Immature natural killer cell (primary cell): ENCODE data around the gene UIMC1. TPM values are rescaled to one million over a fixed set of nuclear protein-coding genes. Genes with fewer than 3 reads are reported as not detected.

Experiments
- DNase-seq, 3 donors: peaks; one replicate each; pipeline ENCODE4 v3.0.0; 2022; ENCODE audit warnings: mixed read lengths in 1 of 3
- H3K27ac Mint-ChIP-seq, 6 donors: one replicate each; pipeline ENCODE4 v1.8.0; 2020; ENCODE audit warnings: mixed read lengths in 6 of 6, mild to moderate bottlenecking in 5 of 6, inconsistent platforms in 4 of 6, moderate library complexity in 3 of 6
- H3K27me3 Mint-ChIP-seq, 3 donors: one replicate each; pipeline ENCODE4 v1.8.0; 2020 to 2021; ENCODE audit warnings: low read depth in 3 of 3, mild to moderate bottlenecking in 3 of 3, mixed read lengths in 3 of 3, moderate library complexity in 3 of 3, inconsistent platforms in 1 of 3
- H3K36me3 Mint-ChIP-seq, 3 donors: one replicate each; pipeline ENCODE4 v1.8.0; 2020; ENCODE audit warnings: mixed read lengths in 3 of 3, inconsistent platforms in 2 of 3, mild to moderate bottlenecking in 2 of 3
- H3K4me1 Mint-ChIP-seq, 2 donors: one replicate each; pipeline ENCODE4 v1.8.0; 2020; ENCODE audit warnings: inconsistent platforms in 2 of 2, mild to moderate bottlenecking in 2 of 2, mixed read lengths in 2 of 2, moderate library complexity in 1 of 2
- H3K4me3 Mint-ChIP-seq, 5 donors: one replicate each; pipeline ENCODE4 v1.8.0; 2020; ENCODE audit warnings: mild to moderate bottlenecking in 5 of 5, mixed read lengths in 5 of 5, inconsistent platforms in 3 of 5, moderate library complexity in 3 of 5
- H3K9me3 Mint-ChIP-seq, 6 donors: one replicate each; pipeline ENCODE4 v1.8.0; 2020; ENCODE audit warnings: mild to moderate bottlenecking in 6 of 6, mixed read lengths in 6 of 6, inconsistent platforms in 4 of 6, moderate library complexity in 3 of 6
- polyA plus RNA-seq, 3 donors: library from polyadenylated mRNA; unstranded; fragments of 300-500 nt; fragmentation: Illumina TruSeq; gene quantifications; one replicate each; pipeline ENCODE4 v1.2.3, GENCODE V29; 2021

UIMC1 gene
- polyA plus RNA-seq, 3 donors from 2014 or later, result 12.8 to 21.5 (median 14.9) TPM

DNA sequence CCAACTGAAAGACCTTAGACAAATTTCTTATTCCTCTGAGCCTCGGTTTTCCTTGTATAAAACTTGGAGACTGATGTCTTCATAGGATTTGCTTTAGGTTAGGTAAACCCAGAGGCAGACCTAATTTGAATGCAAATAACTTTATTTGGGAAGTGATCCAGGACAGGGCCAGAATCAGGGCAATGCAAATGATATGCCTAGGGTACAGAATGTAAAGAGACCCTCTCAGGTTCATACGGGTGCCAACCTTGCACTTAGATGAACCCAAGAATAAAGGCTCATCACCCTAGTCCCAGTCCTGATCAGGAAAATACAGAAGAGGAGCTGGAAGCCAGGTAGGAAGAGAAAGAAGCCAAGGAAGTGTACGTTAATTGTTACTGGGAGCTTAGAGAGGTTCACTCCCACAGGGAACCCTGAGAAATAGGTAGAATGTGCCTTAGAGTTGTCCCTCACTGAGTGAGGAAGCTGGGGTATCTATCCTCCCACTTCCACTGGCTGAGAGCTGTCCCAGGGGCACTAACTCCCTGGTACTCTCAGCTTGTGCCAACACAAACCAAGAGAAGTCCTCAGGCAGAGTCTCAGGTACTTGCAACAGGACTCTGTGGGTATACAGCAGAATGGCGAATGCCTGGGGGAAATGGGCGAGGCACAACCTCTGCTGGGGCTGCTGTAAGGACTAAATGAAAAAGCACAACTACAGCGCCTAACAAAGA is 104.3 kb downstream of the UIMC1 start:
- H3K27me3 Mint-ChIP-seq, result peaks cover 0 to 2% (median 0%) of the 10 kb centered on the region in 3 donors
- H3K27ac Mint-ChIP-seq, result peak overlapping the region in 1 of 6 donors; percentile 77
- H3K4me1 Mint-ChIP-seq, result peaks cover 11 to 18% of the 10 kb centered on the region in 2 donors
- H3K4me3 Mint-ChIP-seq, result no peak overlapping the region
- DNase-seq, result no peak
- peaks cover 0 to 2% (median 0%) of the 10 kb centered on the region in 6 donors for H3K9me3 Mint-ChIP-seq
- H3K36me3 Mint-ChIP-seq, result peaks cover 9 to 48% (median 28%) of the 10 kb centered on the region in 3 donors

DNA sequence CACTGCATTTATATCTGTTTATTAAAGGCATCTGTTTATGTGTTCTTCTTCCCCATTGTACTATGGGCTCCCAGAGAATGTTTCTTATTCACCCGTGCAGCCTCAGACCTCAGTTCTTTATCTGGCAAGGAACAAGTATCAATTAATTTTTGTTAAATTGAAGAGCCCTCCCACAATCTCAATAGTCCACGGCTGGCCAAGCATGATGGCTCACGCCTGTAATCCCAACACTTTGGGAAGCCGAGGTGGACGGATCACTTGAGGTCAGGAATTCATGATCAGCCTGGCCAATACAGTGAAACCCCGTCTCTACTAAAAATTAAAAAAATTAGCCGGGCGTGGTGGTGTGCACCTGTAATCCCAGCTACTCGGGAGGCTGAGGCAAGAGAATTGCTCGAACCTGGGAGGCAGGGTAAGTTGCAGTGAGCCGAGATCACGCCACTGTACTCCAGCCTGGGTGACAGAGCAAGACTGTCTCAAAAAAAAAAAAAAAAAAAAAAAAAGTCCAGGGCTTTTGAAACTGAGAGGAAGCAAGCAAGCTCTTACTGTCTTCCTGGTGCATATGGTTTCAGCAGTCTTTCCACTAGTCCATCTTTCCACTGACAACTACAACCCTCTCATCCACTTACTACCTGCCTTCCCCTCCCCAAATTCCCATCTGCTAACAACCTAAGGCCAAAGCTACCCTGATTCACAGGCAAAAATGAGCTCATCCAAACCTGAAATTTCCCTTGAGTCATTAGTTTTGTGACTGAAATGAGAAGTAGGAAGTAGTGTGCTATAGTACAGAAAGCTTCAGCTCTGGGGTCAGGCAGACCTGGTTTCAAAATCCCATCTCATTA is 105.1 kb downstream of the UIMC1 start:
- H3K9me3 Mint-ChIP-seq, result peaks cover 0 to 2% (median 0%) of the 10 kb centered on the region in 6 donors
- peaks cover 0 to 2% (median 0%) of the 10 kb centered on the region in 3 donors for H3K27me3 Mint-ChIP-seq
- peaks cover 11 to 18% of the 10 kb centered on the region in 2 donors for H3K4me1 Mint-ChIP-seq
- DNase-seq, result no peak
- H3K36me3 Mint-ChIP-seq, result peaks cover 9 to 42% (median 20%) of the 10 kb centered on the region in 3 donors
- H3K4me3 Mint-ChIP-seq, result no peak overlapping the region
- H3K27ac Mint-ChIP-seq, result peak overlapping the region in 2 of 6 donors; percentile 42 to 77

DNA sequence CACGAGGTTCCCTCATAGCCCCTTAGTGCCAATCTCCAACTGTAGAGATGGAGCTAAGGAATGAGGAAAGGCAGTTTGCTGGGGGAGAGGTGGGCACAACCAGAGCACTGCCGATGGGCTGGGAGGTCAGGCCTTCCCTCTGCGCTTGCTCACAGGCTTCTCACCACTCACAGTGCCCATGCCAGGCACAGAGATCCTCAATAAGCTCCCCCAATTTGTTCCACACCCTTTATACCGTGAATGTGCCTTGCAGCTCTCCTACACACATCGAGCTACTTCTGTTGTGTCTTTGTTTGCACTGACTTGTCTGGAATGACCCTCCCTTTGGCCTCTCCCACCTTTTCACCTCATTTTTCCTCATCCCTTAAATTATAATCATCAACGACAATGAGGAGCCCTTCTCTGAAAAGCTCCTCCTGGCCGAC is 105.8 kb downstream of the UIMC1 start:
- H3K27ac Mint-ChIP-seq, result peak overlapping the region in 2 of 6 donors; percentile 13 to 42
- H3K36me3 Mint-ChIP-seq, result peaks cover 7 to 35% (median 17%) of the 10 kb centered on the region in 3 donors

DNA sequence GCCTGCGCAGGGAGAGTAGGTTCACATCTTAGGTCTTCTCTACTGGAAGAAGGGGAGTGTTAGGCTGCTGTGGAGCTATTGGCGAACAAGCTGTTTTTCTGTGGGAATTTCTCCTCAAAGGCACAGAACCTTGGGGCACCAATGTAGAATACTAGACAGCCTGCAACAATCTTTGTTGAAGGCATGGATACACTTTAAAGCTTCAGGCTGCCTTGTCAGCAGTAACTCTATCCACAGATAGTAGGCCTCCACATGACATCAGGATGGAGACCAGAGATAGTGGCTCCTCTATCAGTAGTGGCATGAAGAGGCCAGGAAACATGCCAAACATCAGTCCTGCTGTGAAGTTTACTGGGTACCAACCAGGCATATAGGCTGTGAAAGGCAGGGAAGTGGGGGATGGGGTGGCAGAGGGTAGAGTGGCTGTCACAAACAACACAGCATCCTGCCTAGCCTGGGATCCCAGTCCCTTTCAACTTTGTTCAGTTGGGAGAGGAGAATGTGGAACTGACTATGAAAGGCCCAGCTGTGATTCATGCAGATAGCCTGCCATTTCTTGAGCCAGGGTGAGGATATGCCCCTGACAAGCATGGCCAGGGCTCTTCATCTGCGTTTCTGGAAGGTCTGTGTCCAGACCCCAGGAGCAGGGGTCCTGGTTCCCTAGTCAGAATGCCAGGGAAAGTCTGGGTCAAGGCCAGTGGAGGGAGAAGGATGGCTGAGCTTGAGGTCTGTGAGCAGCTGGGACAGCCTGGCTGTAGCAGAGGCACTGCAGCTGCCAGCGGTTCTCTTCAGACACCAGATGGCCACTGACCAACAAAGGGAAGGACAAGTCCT is 106.4 kb downstream of the UIMC1 start:
- no peak for DNase-seq
- Mint-ChIP-seq H3K4me1 (peaks cover 11 to 18% of the 10 kb centered on the region in 2 donors), H3K27ac (peak overlapping the region in 1 of 6 donors; percentile 37), H3K9me3 (peaks cover 0 to 2% (median 0%) of the 10 kb centered on the region in 6 donors), H3K36me3 (peaks cover 1 to 29% (median 11%) of the 10 kb centered on the region in 3 donors), H3K27me3 (peaks cover 0 to 2% (median 0%) of the 10 kb centered on the region in 3 donors), H3K4me3 (no peak overlapping the region)

More for the DNA sequence above, 105.8 kb downstream of the UIMC1 start:
- peaks cover 0 to 2% (median 0%) of the 10 kb centered on the region in 6 donors for H3K9me3 Mint-ChIP-seq
- no peak overlapping the region for H3K4me3 Mint-ChIP-seq
- H3K4me1 Mint-ChIP-seq, result peaks cover 11 to 18% of the 10 kb centered on the region in 2 donors
- DNase-seq, result no peak
- peaks cover 0 to 2% (median 0%) of the 10 kb centered on the region in 3 donors for H3K27me3 Mint-ChIP-seq

DNA sequence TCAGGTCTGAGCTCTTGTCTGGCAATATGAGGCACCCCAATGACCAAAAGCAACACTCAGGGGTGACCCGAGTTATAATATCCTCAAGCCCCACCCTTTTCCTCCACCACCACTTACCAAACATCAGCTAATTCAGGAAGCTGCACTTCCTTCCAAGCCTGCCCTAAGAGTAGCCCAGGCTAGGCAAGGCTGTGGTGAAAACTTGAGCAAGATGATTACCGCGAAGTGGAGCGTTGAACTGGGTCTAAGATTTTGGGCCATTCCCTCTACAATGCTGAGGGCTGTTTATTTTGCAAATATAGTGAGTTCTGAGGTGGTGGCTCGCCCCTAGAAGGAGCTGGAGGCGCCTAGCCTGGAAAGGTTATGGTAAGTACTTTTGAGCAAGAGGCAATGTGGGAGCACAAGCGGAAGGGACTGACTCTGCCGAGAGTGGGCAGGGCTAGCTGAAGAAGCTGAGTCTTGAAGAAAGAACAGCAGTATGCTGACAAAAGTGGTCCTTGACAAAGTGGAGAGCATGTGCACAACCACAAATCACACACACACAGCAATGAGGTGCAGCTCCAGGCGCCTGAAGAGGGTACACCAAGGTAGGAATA is 107.2 kb downstream of the UIMC1 start, which contains the start of gene HK3:
Gene HK3 (minus strand): TSS at position 51 of the 596 bp plus-strand sequence. CDS start 3,187 bp downstream, outside the sequence.
- peaks cover 0 to 23% (median 7%) of the 10 kb centered on the region in 3 donors for H3K36me3 Mint-ChIP-seq
- H3K4me3 Mint-ChIP-seq, result no peak within 1 kb of the TSS
- peaks cover 11 to 18% of the 10 kb centered on the region in 2 donors for H3K4me1 Mint-ChIP-seq
- no peaks in the 10 kb centered on the region for H3K27me3 Mint-ChIP-seq
- peak within 1 kb of the TSS in 2 of 6 donors; percentile 7 to 37 for H3K27ac Mint-ChIP-seq
- H3K9me3 Mint-ChIP-seq, result peaks cover 0 to 2% (median 0%) of the 10 kb centered on the region in 6 donors
- no peak for DNase-seq

DNA sequence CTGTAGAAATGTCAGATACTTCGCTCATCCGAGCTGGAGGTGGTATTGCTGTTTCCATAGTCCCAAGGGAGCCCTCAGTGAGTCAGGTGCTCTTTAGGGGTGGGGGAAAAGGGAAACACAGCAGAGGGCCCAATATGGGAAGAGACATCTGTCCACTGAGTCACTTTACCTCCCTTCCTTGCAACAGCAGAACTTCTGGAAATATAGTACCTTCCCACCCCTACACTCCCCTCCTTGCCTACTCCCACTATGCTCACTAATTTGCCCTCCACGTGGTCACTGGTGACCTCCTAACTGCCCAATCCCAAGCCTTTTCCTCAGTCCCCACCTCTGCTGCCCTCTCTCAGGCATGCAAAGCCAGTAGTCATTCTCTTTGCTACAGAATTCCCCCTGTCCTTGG is 109.3 kb downstream of the UIMC1 start:
- Mint-ChIP-seq H3K9me3 (peaks cover 0 to 2% (median 0%) of the 10 kb centered on the region in 6 donors), H3K36me3 (peaks cover 0 to 9% (median 3%) of the 10 kb centered on the region in 3 donors), H3K27me3 (peaks cover 0 to 2% (median 2%) of the 10 kb centered on the region in 3 donors), H3K27ac (no peak overlapping the region), H3K4me1 (peaks cover 11 to 18% of the 10 kb centered on the region in 2 donors), H3K4me3 (no peak overlapping the region)
- DNase-seq, result no peak

DNA sequence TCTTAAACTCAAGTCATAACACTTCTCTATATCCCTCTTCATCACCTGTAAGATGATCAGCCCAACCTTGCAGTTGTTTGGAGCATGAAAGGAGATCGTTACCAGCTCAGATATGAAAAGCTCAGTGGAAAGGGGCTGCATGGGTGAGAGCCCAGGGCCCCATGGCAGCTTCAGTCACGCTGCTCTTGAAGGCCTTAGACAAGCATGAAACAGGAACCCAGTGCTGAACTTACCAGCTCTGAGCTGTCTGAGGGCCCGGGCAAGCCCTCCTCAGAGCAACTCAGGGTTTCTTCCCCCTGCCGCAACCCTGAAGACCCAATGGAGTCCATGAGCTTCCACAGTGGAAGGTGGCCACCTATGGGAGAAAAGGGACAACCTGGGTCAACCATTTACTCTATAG is 110.7 kb downstream of the UIMC1 start:
- Mint-ChIP-seq H3K36me3 (peaks cover 0 to 3% (median 0%) of the 10 kb centered on the region in 3 donors), H3K27ac (no peak overlapping the region), H3K27me3 (peaks cover 0 to 6% (median 2%) of the 10 kb centered on the region in 3 donors), H3K9me3 (peaks cover 0 to 2% (median 0%) of the 10 kb centered on the region in 6 donors), H3K4me3 (no peak overlapping the region), H3K4me1 (peaks cover 11 to 14% of the 10 kb centered on the region in 2 donors)
- DNase-seq, result no peak

DNA sequence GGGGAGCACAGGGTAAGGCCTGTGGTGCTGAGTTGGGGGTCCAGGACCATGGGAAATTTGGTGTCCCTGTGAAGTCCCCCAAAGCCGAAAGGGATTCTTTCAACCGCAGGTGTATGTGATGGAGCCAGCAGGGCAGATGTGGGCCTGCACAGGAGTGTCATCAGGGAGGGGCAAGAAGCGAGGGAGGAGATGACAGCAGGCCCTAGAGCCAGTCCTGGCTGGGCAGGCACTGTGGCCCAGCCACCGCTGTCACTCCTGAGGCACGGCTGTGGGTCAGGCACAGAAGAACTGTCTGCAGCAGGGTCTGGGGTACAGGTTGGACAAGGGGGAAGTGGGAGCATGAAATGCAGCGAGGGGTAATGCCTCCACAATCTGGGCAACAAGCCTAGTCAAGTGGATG is 112.3 kb downstream of the UIMC1 start:
- no peak overlapping the region for H3K27ac Mint-ChIP-seq
- peaks cover 5% of the 10 kb centered on the region in 2 donors for H3K4me1 Mint-ChIP-seq
- DNase-seq, result no peak
- no peaks in the 10 kb centered on the region for H3K9me3 Mint-ChIP-seq
- H3K4me3 Mint-ChIP-seq, result no peak overlapping the region
- H3K27me3 Mint-ChIP-seq, result peaks cover 0 to 6% (median 2%) of the 10 kb centered on the region in 3 donors
- H3K36me3 Mint-ChIP-seq, result peaks cover 0 to 3% (median 0%) of the 10 kb centered on the region in 3 donors

DNA sequence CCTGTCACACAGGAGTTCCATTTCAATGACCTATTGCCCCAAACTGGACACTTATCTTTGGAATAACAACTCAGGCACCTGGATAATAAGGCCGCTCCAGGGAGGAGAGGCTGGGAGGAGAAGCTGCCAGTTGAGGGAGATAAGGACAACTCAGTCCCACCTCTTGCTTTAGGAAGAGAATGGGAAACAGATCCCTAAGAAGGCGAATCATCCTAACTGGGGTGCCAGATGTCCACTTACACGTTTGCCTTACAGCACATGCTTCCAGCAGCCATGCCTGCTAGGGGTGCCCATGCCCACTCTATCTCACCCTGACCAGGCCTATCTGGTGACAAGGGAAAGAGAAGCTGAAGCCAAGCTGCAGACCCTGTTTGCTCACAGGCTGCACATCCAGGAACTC is 113.9 kb downstream of the UIMC1 start:
- H3K9me3 Mint-ChIP-seq, result no peaks in the 10 kb centered on the region
- DNase-seq, result no peak
- H3K27ac Mint-ChIP-seq, result no peak overlapping the region
- no peak overlapping the region for H3K4me3 Mint-ChIP-seq
- H3K4me1 Mint-ChIP-seq, result no peaks in the 10 kb centered on the region
- peaks cover 0 to 3% (median 0%) of the 10 kb centered on the region in 3 donors for H3K36me3 Mint-ChIP-seq
- peaks cover 0 to 6% (median 5%) of the 10 kb centered on the region in 3 donors for H3K27me3 Mint-ChIP-seq

DNA sequence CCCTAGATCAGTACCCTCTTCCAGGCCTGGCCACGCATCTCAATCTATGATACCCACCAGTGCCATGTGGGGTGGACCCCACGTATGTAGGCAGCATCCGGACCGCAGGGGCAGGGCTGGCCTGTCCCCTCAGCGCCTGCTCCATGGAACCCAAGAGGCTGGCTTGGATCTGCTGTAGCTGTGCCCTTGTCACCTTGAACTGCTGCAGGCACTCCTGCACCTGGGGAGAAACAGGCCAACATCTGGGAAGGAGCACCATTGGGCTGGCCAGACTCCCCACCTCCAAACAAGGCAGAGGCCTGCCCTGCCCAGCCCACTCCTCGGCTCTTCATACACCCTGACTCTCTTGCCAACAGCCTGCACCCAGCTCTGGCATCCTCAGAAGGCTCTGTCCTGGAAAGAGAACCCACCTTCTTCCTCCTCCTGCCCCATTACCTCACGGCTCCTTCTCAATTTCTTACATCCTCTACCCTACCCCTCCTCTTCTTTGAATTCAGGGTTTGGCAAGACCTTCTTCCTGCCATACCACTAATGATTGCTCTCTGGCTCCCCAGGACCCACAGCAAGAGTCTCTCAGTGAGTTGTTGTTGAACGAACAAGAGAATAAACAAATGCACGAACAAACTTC is 115.1 kb downstream of the UIMC1 start:
- DNase-seq, result no peak
- no peak overlapping the region for H3K27ac Mint-ChIP-seq
- H3K4me3 Mint-ChIP-seq, result no peak overlapping the region
- peaks cover 0 to 3% (median 0%) of the 10 kb centered on the region in 3 donors for H3K36me3 Mint-ChIP-seq
- H3K9me3 Mint-ChIP-seq, result no peaks in the 10 kb centered on the region
- peaks cover 0 to 6% (median 5%) of the 10 kb centered on the region in 3 donors for H3K27me3 Mint-ChIP-seq
- no peaks in the 10 kb centered on the region for H3K4me1 Mint-ChIP-seq

DNA sequence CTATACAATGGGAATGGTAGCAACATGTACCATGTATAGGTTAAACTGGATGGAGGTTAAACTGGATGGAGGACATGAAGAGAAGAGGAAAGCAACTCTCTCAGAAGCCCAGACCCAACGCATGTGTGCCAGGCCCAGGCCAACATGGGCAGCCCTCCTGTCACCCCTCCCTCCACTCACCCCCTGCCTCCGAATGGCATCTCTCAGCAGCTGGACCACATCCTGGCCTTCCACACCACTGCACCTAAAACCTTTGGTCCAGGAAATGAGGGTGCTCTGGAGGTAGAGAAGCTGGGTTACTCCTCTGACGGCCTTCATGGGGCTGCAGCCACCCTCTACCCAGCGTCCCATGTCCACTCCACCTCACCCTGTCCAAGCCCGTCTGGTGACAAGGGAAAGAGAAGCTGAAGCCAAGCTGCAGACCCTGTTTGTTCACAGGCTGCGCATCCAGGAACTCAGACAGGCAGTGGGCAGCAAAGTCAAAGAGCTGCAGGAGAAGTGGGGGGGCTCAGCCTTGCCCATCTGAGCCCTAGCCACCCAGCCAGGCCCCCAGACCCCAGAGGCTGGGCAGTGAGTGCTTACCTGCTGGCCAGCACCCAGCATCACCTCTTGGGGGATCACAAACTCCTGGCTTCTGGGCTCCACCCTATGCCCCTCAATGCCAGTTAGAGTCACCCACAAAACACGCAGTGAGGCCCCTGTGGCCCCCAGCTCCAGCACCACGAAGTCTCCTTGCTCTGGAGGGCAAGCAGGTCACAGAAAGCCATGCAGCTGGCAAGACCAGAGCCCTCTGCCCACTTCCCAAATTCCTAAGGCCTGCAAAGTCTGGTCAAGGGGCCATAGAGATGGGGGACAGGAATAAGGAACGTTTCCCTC is 115.9 kb downstream of the UIMC1 start:
- H3K4me3 Mint-ChIP-seq, result no peak overlapping the region
- DNase-seq, result no peak
- no peaks in the 10 kb centered on the region for H3K4me1 Mint-ChIP-seq
- no peaks in the 10 kb centered on the region for H3K9me3 Mint-ChIP-seq
- peaks cover 0 to 3% (median 0%) of the 10 kb centered on the region in 3 donors for H3K36me3 Mint-ChIP-seq
- peaks cover 0 to 7% (median 5%) of the 10 kb centered on the region in 3 donors for H3K27me3 Mint-ChIP-seq
- no peak overlapping the region for H3K27ac Mint-ChIP-seq
